Renal cortex interstitium (tissue), 11 donors: ENCODE data around the gene LRRC4C. TPM values are rescaled to one million over a fixed set of nuclear protein-coding genes. Genes with fewer than 3 reads are reported as not detected.
"Not testable (repeated sequence)": the region's sequence is repeated elsewhere in the genome, so short reads cannot be mapped to it uniquely, and the experiment has no call there.

Experiments used
- DNase-seq, 11 donors: peaks; one replicate each; pipeline ENCODE4 v3.0.0-alpha.2; 2013; ENCODE audit warnings: low read depth in 9 of 11, low spot score in 4 of 11; ENCODE audit errors: extremely low read depth in 1 of 11
- polyA plus RNA-seq, 3 donors: library from polyadenylated mRNA; unstranded; fragments of 120-200 nt; gene quantifications; one replicate each; pipeline ENCODE4 v1.2.1, GENCODE V29; 2013; ENCODE audit not compliant: insufficient read length in 3 of 3

The LRRC4C gene
- polyA plus RNA-seq, 3 donors, result 12.7 to 17.1 (median 13.0) TPM

DNA sequence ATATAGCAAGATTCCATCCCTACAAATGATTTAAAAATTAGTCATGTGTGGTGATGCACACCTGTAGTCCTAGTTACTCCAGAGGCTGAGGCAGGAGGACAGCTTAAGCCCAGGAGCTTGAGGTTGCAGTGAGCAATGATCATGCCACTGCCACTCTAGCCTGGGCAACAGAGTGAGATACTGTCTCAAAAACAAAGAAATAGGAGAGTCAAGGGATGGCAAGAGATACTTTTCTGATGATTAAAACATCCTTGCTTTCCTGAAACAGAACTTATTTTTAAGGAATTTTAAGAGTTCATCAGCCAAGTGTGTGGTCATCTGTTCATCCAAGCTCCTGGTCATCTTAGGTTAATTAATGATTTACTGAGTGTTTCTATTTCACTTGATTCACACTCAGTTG is 1252.0 kb downstream of the LRRC4C start:
- no peak for DNase-seq

- no peak for DNase-seq
Observed at GRCh38 chr11:40204228-40204627, 1255.2 kb downstream of the LRRC4C start.

DNA sequence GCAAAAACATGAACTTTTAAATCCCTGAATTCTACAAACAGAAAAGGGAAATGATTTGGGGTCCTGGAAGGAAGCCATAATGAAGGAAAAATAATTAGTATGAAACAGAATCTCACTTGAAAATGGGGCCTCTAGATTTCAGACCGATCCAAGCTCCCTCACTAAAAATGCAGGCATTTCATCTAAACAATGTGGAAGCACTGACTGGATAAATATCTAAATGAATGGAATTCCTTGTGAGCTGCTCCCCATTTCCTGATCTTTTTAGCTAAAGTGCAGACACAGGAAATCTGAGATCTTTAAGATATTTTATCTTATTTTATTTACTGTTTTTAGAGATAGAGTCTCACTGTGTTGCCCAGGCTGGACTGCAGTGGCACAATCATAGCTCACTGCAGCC is 1255.8 kb downstream of the LRRC4C start:
- DNase-seq, result no peak

- no peak for DNase-seq
Observed at GRCh38 chr11:40202589-40203270, 1256.7 kb downstream of the LRRC4C start.

DNA sequence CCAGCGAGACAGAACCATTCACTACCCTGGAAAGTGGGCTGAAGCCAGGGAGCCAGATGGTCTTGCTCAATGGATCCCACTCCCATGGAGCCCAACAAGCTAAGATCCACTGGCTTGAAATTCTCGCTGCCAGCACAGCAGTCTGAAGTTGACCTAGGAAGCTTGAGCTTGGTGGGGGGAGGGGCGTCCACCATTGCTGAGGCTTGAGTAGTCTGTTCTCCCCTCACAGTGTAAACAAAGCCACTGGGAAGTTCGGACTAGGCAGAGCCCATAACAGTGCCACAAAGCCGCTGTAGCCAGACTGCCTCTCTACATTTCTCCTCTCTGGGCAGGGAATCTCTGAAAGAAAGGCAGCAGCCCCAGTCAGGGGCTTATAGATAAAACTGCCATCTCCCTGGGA is 1266.9 kb downstream of the LRRC4C start:
- DNase-seq, result not testable (repeated sequence)

- no peak for DNase-seq
Observed at GRCh38 chr11:40190294-40190693, 1269.2 kb downstream of the LRRC4C start.

DNA sequence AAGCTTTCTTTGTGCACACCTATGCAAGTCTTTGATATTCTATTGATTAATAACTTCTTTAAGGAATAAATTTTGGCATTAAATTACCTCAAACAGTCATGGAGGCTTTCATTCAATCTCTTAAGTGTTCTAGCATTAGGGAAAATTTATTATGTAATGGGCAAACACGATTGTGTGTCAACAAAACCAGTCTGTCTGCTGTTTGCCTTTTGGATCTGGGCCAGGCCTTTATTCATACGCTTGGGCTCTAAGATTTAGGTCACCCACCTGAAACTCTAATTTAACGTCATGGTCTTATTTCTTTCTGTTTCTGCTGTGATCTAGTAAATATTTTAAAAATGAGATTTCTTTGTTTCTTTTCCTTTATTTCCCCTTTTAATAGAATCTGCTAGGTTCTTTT is 1270.6 kb downstream of the LRRC4C start:
- peak in 1 of 11 donors; percentile 24 for DNase-seq

- DNase-seq, result no peak
Observed at GRCh38 chr11:40187295-40187694, 1272.2 kb downstream of the LRRC4C start.

- peak in 1 of 11 donors; percentile 32 for DNase-seq
Observed at GRCh38 chr11:40186437-40187263, 1272.8 kb downstream of the LRRC4C start.

DNA sequence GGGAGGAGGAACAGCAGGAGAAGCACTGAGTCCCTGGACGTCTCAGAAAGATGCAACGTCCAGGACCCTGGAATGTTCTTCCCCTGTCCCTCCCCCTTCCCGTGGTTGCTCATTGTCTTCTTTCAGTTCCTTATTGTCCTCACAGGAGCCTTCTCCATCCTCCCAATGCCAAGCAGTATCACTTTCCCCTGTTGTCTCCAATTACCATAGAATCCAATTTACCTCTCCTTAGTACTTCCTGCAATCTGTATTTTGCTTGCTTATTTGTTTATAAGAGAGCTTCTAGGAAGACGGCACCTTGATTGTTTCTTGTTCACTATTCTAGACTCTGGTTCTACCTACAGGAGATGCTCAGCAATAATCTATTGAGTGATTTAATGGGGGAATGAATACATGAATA is 1273.7 kb downstream of the LRRC4C start:
- DNase-seq, result no peak

- peak in 1 of 11 donors; percentile 18 for DNase-seq
Observed at GRCh38 chr11:40183073-40184064, 1276.1 kb downstream of the LRRC4C start.

GRCh38 chr11:40179541-40179940 is 1279.9 kb downstream of the LRRC4C start:
- DNase-seq, result no peak

DNA sequence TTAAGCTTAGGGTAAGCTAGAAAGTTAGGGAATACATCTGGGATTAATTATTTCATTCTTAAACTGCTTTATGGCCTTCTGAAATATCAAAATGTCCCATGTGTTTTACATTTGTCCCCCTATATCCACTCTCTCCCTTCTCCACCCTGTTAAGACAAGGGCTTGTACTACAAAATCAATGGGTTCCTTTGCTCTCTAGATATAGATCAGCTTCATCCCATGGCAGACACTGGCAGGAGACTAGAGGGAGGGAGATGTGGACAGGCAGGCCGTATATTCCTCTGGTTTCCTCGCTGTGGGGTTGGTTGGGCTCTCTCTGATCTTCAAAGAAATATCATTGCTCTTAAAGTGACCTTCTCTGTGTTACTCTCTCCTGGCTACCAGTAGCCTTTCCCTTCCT is 1281.0 kb downstream of the LRRC4C start:
- DNase-seq, result no peak

DNA sequence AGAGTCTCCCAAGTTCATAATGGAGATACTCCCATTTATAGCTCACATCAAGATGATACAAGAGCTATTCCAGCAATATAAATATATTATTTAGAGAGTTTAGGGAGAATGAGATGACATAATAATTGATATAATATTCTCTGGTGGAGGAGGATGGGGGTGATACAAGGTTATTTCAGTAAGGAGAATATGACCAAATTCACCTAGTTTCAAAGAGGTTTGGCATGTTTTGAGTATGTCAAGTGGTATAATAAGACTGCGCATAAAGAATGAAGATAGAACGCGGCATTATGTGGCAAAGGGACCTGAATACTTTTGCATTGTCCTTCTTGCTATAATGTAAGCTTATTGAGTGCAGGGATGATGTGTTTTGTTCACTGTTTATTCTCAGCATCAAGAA is 1283.5 kb downstream of the LRRC4C start:
- no peak for DNase-seq

DNA sequence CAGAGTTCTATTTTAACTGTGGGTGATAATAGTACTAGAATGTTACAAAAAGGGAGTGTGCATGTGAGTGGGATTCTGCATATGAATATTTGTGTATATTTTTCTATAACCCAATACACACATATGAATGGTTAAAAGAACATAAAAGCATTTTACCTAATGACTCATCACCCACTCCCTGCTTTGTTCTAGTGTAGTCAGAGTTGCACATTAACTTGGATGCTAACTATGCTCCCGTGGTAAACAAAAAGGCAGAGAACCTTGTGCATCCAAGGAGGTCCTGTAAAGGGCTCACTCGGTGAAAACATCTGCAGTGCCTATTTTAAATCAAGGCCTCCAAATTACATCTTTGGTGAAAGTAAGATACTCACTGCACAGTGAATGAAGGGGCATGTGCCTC is 1289.4 kb downstream of the LRRC4C start:
- peak in 1 of 11 donors; percentile 23 for DNase-seq

DNA sequence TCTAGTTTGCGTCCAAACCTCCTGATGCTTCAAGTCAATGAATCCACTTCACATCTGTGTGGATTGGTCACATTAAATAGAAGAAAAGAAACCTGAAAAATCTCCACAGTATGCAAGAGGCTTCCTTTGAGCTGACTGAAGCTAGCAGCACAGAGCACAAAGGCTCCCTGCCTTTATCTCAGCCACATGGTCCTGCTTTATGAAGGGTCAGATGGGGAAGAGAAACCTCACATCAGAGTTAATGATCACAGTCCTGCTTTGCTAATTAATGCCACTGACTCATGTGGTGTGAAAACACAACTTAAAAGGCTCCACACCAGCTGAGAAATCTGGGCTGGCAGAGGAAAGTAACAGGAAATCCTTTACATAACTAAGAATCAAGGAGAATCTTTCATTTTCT is 1291.0 kb downstream of the LRRC4C start:
- DNase-seq, result no peak

DNA sequence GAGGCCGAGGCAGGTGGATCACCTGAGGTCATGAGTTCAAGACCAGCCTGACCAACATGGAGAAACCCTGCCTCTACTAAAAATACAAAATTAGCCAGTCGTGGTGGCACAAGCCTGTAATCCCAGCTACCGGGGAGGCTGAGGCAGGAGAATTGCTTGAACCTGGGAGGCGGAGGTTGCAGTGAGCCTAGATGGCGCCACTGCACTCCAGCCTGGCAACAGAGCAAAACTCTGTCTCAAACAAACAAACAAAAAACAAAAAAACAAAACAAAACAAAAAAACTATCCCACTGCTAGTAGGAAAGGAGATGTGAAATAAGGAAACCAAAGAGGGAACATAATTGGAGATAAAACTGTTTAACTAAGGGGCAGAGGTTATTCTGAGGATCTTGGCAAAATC is 1291.6 kb downstream of the LRRC4C start:
- DNase-seq, result not testable (repeated sequence)

- no peak for DNase-seq
Observed at GRCh38 chr11:40166892-40167291, 1292.6 kb downstream of the LRRC4C start.
